Spleen (tissue), 11 donors: ENCODE results near the gene ACP4. TPM values are rescaled to one million over a fixed set of nuclear protein-coding genes. Genes with fewer than 3 reads are reported as not detected.

ENCODE experiments used
- DNase-seq: peaks from one replicate; pipeline ENCODE4 v3.0.0-alpha.2; 2020
- H3K27ac ChIP-seq, 8 donors: fragments of 200-600 bp; sonication (generic) in 7 of 8; 1 replicate in 4 of 8; 2 replicates in 4 of 8; pipeline versions ENCODE4 v1.5.0 to v1.8.0; 2016 to 2021; ENCODE audit warnings: inconsistent platforms in 4 of 8, mild to moderate bottlenecking in 4 of 8, moderate library complexity in 1 of 8
- H3K27me3 ChIP-seq, 7 donors: fragments of 200-600 bp; sonication (generic) in 6 of 7; replicated peaks in 1 of 7; 1 replicate in 4 of 7; 2 replicates in 3 of 7; pipeline versions ENCODE4 v1.5.0 to v1.8.0; 2016 to 2021; ENCODE audit warnings: inconsistent platforms in 3 of 7, mild to moderate bottlenecking in 1 of 7
- H3K36me3 ChIP-seq, 6 donors: fragments of 200-600 bp; sonication (generic) in 5 of 6; 1 replicate in 4 of 6; 2 replicates in 2 of 6; pipeline versions ENCODE4 v1.5.0 to v1.8.0; 2016 to 2021; ENCODE audit warnings: inconsistent platforms in 2 of 6
- H3K4me1 ChIP-seq, 6 donors: fragments of 200-600 bp; sonication (generic) in 5 of 6; 1 replicate in 3 of 6; 2 replicates in 3 of 6; pipeline versions ENCODE4 v1.5.0 to v1.8.0; 2016 to 2021; ENCODE audit warnings: inconsistent platforms in 3 of 6
- H3K4me3 ChIP-seq, 8 donors: fragments of 200-600 bp; sonication (generic) in 7 of 8; 1 replicate in 4 of 8; 2 replicates in 4 of 8; pipeline versions ENCODE4 v1.5.0 to v1.8.0; 2016 to 2021; ENCODE audit warnings: inconsistent platforms in 4 of 8, mild to moderate bottlenecking in 4 of 8, moderate library complexity in 2 of 8
- H3K9me3 ChIP-seq, 8 donors: fragments of 200-600 bp; sonication (generic) in 7 of 8; 1 replicate in 4 of 8; 2 replicates in 4 of 8; pipeline versions ENCODE4 v1.5.0 to v1.8.0; 2016 to 2021; ENCODE audit warnings: inconsistent platforms in 4 of 8
- POLR2A ChIP-seq, 3 donors: fragments of 450-650 bp; IDR thresholded peaks; one replicate each; pipeline ENCODE4 v1.5.1; 2017; ENCODE audit warnings: antibody characterized with exemption in 3 of 3, mild to moderate bottlenecking in 1 of 3
- POLR2AphosphoS5 ChIP-seq, 3 donors: sonication (generic); formaldehyde crosslinking; IDR thresholded peaks; one replicate each; pipeline ENCODE4 v1.5.1; 2017; ENCODE audit warnings: antibody characterized with exemption in 3 of 3
- WGBS, 5 donors: extraction: QIAGEN DNeasy Blood & Tissue Kit in 3 of 5; methylation state at CpG; one replicate each; pipeline versions ENCODE4 v1.1.5 to v1.1.7; 2013 to 2018; 5-methylcytosine and 5-hydroxymethylcytosine counted together
- intact Hi-C: fragments of 100-400 bp; cut with DNase I; formaldehyde crosslinking; loops from one replicate; pipeline ENCODE4 v1.15.0; 2023; ENCODE audit warnings: low total_unique reads
- polyA plus RNA-seq, 3 donors: library from polyadenylated mRNA; stranded (reverse); fragments of 200-250 nt; gene quantifications; one replicate each; pipeline ENCODE4 v1.2.1, GENCODE V29; 2013
- total RNA-seq, 7 donors: library from RNA; depleted of rRNA in 3 of 7; stranded (reverse); fragments of >200 nt in 3 of 7; fragmentation: NEBNext Ultra II Directional in 4 of 7; extraction: Animal tissue kit (Norgen Biotek cat#: 25700) in 4 of 7; gene quantifications; one replicate each; pipeline versions ENCODE4 v1.1.0 to v1.2.1, GENCODE V29; 2016 to 2021
- TF ChIP-seq, protein P1 (sequence below), 11 experiments: fragments of 200-600 bp in 7 of 11; fragments of 450-650 bp in 4 of 11; sonication (generic) in 4 of 11; IDR thresholded peaks in 8 of 11; conservative IDR thresholded peaks in 3 of 11; 1 replicate in 7 of 11; 2 replicates in 4 of 11; pipeline versions ENCODE4 v1.4.0 to v1.8.0; 2016 to 2021; ENCODE audit warnings: antibody characterized with exemption in 11 of 11, inconsistent platforms in 4 of 11, mild to moderate bottlenecking in 1 of 11
- donor health status: healthy with polysubstance abuse.
- donor health status: DM: no; HTN: no; CAD: no; lungs with moderate emphysema.
- donor health status: DM: no; HTN: no; CAD: no.
- donor health status: Bipolar disorder and iron deficiency.
- donor health status: healthy.
- donor health status: DM: no; HTN: no; CAD: no.
- donor health status: DM: yes; HTN: yes; CAD: no.

ACP4 gene
- total and polyA plus RNA-seq, 10 donors = not detected

DNA sequence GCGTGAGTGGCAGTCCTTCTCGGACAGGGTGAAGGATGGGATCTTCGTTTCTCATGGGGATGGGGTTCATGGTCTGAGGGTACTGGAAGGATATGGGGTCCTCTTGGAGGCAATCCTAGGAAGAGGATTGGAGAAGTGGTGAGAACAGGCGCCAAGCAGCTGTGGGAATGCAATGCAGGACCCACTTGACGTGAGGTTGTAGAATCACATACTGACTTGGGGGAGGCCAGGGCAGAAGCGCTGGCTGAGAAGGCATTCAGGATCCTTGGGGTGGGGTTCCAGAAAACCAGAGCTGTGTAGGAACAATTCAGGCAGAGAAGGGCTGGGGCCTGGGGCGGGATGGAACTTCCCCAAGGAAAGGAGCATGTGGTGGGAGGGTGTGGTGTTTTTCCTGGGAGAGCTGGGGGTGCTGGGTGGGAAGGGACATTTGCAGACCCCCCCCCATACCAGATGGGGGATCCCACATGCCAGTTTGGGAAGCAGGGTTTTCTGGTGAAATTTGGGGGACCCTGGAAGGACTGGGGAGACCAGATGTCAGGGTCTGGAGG lies 32.5 kb downstream of the ACP4 start:
- Histone ChIP-seq H3K27ac (no peak overlapping the region), H3K27me3 (peaks cover 0 to 84% (median 38%) of the 10 kb centered on the region in 7 donors), H3K4me1 (peaks cover 0 to 38% (median 23%) of the 10 kb centered on the region in 6 donors), H3K4me3 (no peak overlapping the region), H3K36me3 (no peaks in the 10 kb centered on the region), H3K9me3 (no peaks in the 10 kb centered on the region)
- intact Hi-C loops = no loop called here
- TF ChIP-seq POLR2AphosphoS5 (IDR thresholded peaks at IDR 0.05) = no peak
- TF ChIP-seq, protein P1, sequence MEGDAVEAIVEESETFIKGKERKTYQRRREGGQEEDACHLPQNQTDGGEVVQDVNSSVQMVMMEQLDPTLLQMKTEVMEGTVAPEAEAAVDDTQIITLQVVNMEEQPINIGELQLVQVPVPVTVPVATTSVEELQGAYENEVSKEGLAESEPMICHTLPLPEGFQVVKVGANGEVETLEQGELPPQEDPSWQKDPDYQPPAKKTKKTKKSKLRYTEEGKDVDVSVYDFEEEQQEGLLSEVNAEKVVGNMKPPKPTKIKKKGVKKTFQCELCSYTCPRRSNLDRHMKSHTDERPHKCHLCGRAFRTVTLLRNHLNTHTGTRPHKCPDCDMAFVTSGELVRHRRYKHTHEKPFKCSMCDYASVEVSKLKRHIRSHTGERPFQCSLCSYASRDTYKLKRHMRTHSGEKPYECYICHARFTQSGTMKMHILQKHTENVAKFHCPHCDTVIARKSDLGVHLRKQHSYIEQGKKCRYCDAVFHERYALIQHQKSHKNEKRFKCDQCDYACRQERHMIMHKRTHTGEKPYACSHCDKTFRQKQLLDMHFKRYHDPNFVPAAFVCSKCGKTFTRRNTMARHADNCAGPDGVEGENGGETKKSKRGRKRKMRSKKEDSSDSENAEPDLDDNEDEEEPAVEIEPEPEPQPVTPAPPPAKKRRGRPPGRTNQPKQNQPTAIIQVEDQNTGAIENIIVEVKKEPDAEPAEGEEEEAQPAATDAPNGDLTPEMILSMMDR (IDR thresholded peaks at IDR 0.05 in 8 of 11, conservative IDR thresholded peaks at IDR 0.05 in 3 of 11) = no peak
- no peak for TF ChIP-seq POLR2A (IDR thresholded peaks at IDR 0.05)
- 70 to 79% (median 74%) methylated on average over 7 of the region's 7 CpGs for WGBS, 5 donors
- no peak for DNase-seq

DNA sequence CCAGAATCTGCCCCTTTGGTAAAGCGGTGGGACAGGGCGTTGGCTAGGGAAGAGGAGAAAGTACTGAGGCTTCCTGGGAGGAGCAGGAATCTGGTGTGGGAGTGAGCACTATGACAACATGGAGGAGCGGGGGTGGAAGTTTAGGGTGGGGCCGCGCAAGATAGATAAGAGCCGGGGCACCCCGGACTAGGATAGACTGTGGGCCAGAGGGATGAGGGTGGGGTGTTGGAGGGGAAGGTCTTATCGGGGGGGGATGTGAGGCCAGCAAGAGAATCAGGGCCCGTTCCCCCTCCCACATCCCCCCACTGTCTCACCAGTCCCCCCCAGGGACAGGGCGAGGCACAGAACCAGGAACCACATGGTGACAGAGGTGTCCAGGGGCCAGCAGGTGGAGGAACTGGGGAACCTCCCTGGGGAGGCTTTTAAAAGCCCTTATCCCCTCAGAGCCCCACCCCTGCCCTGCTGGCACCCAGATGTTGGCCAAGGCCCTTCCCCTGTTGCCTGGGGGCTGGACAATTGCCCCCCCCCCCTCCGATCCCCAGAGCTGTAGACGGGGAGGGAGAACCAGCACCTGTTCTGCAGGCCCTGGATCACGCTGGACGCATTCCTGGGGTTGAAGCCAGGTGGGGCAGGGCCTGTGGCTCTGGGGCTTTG lies 33.3 kb downstream of the ACP4 start, which contains the start of gene KLK1:
TSS of gene KLK1 (minus strand) at position 399 of the 654 bp plus-strand sequence. CDS start at position 360, 39 bp downstream.
- intact Hi-C loops = no loop called here
- peaks cover 0 to 76% (median 30%) of the 10 kb centered on the region in 7 donors for H3K27me3 ChIP-seq
- 61 to 72% (median 68%) methylated on average over 13 to 14 of the region's 14 CpGs for WGBS, 5 donors

DNA sequence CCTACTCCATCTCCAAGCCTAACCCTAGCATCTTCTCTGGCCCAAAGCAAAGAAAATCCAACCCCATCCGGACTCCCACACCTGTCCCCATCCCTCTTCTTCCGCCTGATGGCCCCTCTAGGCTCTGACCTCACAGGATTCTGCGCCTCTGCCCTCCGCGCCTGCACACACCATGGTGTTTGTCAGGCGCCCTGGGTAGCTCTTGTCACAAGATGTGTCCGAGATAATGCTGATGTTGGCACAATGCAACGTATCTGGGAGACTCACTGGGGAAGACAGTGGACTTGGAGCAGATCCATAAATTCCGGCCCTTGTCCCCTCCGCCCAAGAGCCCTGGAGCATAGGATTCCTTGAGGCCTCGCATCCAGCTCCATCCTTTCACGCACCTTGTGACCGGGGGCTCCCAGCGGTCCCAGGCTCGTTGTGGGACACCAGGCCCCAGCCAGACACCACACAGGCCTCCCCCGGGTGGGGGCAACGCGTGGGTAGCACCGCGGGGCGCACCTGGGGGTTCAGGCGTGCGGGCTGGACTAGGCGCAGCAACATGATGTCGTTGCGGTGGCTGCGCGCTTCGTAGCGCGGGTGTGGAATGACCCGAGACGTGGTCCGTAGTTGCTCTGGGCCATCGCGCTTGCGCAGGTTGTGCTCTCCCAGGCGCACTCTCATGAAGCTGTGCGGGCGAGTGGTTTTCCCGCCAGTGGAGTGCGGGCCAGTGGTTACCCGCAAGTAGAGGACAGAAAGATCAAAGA lies 36.5 kb downstream of the ACP4 start:
- no peak for DNase-seq
- Histone ChIP-seq H3K27me3 (peaks cover 0 to 66% (median 10%) of the 10 kb centered on the region in 7 donors), H3K27ac (no peak overlapping the region), H3K4me1 (no peaks in the 10 kb centered on the region), H3K4me3 (no peak overlapping the region), H3K36me3 (no peaks in the 10 kb centered on the region), H3K9me3 (no peaks in the 10 kb centered on the region)
- 76 to 85% (median 80%) methylated on average over 39 to 43 of the region's 43 CpGs for WGBS, 5 donors
- TF ChIP-seq, protein P1 (IDR thresholded peaks at IDR 0.05 in 8 of 11, conservative IDR thresholded peaks at IDR 0.05 in 3 of 11) = no peak
- intact Hi-C loops = no loop called here

More for the DNA sequence above, 33.3 kb downstream of the ACP4 start, which contains the start of gene KLK1:
- no peak within 1 kb of the TSS for H3K4me3 ChIP-seq
- no peaks in the 10 kb centered on the region for H3K9me3 ChIP-seq
- no peak for TF ChIP-seq POLR2A (IDR thresholded peaks at IDR 0.05)
- TF ChIP-seq, protein P1 (IDR thresholded peaks at IDR 0.05 in 8 of 11, conservative IDR thresholded peaks at IDR 0.05 in 3 of 11) = no peak
- TF ChIP-seq POLR2AphosphoS5 (IDR thresholded peaks at IDR 0.05) = no peak
- no peaks in the 10 kb centered on the region for H3K36me3 ChIP-seq
- DNase-seq = no peak
- H3K4me1 ChIP-seq = peaks cover 0 to 30% (median 15%) of the 10 kb centered on the region in 6 donors
- H3K27ac ChIP-seq = no peak within 1 kb of the TSS

DNA sequence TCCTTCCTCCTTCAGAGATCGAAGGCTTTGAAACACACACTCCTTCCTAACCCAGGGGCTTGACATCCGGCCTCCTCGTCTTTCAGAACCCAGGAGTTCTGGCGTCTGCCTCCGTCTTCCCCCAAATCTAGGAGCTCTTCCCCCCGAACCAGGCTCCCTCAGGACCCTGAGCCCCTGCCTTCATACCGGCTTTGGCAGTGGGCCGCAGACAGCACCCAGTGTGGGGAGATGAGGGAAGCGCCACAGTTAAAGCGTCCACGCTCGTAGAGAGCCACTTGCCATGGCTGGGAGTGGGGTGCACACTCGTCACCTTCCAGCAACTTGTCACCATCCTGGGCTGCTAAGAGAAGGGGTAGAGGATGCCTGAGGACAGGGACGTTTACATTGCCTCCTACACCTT lies 37.3 kb downstream of the ACP4 start:
- Histone ChIP-seq H3K9me3 (no peaks in the 10 kb centered on the region), H3K27ac (no peak overlapping the region), H3K27me3 (peaks cover 0 to 66% (median 2%) of the 10 kb centered on the region in 7 donors), H3K36me3 (no peaks in the 10 kb centered on the region), H3K4me1 (no peaks in the 10 kb centered on the region), H3K4me3 (no peak overlapping the region)
- DNase-seq = no peak
- WGBS, 5 donors = 76 to 84% (median 81%) methylated on average over 14 of the region's 14 CpGs
- TF ChIP-seq POLR2AphosphoS5 (IDR thresholded peaks at IDR 0.05) = no peak
- no peak for TF ChIP-seq POLR2A (IDR thresholded peaks at IDR 0.05)
- TF ChIP-seq, protein P1 (IDR thresholded peaks at IDR 0.05 in 8 of 11, conservative IDR thresholded peaks at IDR 0.05 in 3 of 11) = no peak
- intact Hi-C loops = no loop called here
